SU-DHL-6 (cell line): ENCODE data around the gene SCN3B.

ENCODE experiments used
- H2AFZ ChIP-seq: fragments of 200-600 bp; sonication (generic); 2 replicates; pipeline ENCODE4 v1.6.1; 2014; ENCODE audit warnings: low read depth, mild to moderate bottlenecking, moderate library complexity, mixed read lengths, antibody characterized with exemption, low read length; ENCODE audit not compliant: severe bottlenecking
- H3F3A ChIP-seq: fragments of 200-600 bp; shearing (Covaris generic); 2 replicates; pipeline ENCODE4 v1.6.0; 2016; ENCODE audit warnings: antibody characterized with exemption, mild to moderate bottlenecking; ENCODE audit not compliant: insufficient read depth
- H3K27ac ChIP-seq: fragments of 200-600 bp; sonication (generic); 2 replicates; pipeline ENCODE4 v1.5.1; 2016; ENCODE audit warnings: low read depth, mild to moderate bottlenecking, low read length, moderate library complexity, mixed read lengths
- H3K27me3 ChIP-seq: fragments of 200-600 bp; sonication (generic), shearing (Covaris generic); 2 replicates; pipeline ENCODE4 v1.6.0; 2014; ENCODE audit warnings: mild to moderate bottlenecking, low read length
- H3K36me3 ChIP-seq: fragments of 200-600 bp; sonication (generic); 2 replicates; pipeline ENCODE4 v1.6.1; 2014; ENCODE audit warnings: mild to moderate bottlenecking, low read length, mixed read lengths
- H3K4me2 ChIP-seq: fragments of 300-600, 200-600 bp; shearing (Covaris generic), sonication (generic); 2 replicates; pipeline ENCODE4 v1.6.0; 2014; ENCODE audit warnings: low read length, low read depth, mild to moderate bottlenecking; ENCODE audit not compliant: poor library complexity, severe bottlenecking
- H3K4me3 ChIP-seq: fragments of 200-600 bp; sonication (generic); 2 replicates; pipeline ENCODE4 v1.5.1; 2014; ENCODE audit warnings: antibody characterized with exemption, low read length, mild to moderate bottlenecking, mixed read lengths; ENCODE audit not compliant: insufficient read depth, poor library complexity, severe bottlenecking
- H3K79me2 ChIP-seq: fragments of 200-600 bp; sonication (generic); 2 replicates; pipeline ENCODE4 v1.6.1; 2014; ENCODE audit warnings: mild to moderate bottlenecking, low read length, moderate library complexity; ENCODE audit not compliant: insufficient read depth
- H3K9ac ChIP-seq: fragments of 200-600 bp; sonication (generic); 2 replicates; pipeline ENCODE4 v1.7.0; 2014; ENCODE audit warnings: mild to moderate bottlenecking, low read length
- H3K9me2 ChIP-seq: fragments of 200-600 bp; sonication (generic); replicated peaks from 2 replicates; pipeline ENCODE4 v1.6.1; 2014; ENCODE audit warnings: low read length; ENCODE audit not compliant: insufficient read depth
- H3K9me3 ChIP-seq: fragments of 200-600 bp; sonication (generic); 2 replicates; pipeline ENCODE4 v1.6.1; 2014; ENCODE audit warnings: low read length, mixed read lengths; ENCODE audit not compliant: insufficient read depth
- H4K20me1 ChIP-seq: fragments of 200-600 bp; sonication (generic); 2 replicates; pipeline ENCODE4 v1.6.1; 2014; ENCODE audit warnings: low read depth, mild to moderate bottlenecking, antibody characterized with exemption, low read length, moderate library complexity, mixed read lengths
- EZH2phosphoT487 ChIP-seq: fragments of 200-600 bp; sonication (generic), shearing (Covaris generic); conservative IDR thresholded peaks from 2 replicates; pipeline ENCODE4 v1.6.1; 2018; ENCODE audit warnings: mild to moderate bottlenecking, antibody characterized with exemption, low read length, moderate library complexity, mixed read lengths
- TF ChIP-seq, protein P1 (sequence below): fragments of 200-600 bp; sonication (generic); IDR thresholded peaks from one replicate; pipeline ENCODE4 v1.5.1; 2017; ENCODE audit warnings: antibody characterized with exemption, mild to moderate bottlenecking, low read length, moderate library complexity; ENCODE audit not compliant: insufficient read depth, poor library complexity, severe bottlenecking

SCN3B gene

DNA sequence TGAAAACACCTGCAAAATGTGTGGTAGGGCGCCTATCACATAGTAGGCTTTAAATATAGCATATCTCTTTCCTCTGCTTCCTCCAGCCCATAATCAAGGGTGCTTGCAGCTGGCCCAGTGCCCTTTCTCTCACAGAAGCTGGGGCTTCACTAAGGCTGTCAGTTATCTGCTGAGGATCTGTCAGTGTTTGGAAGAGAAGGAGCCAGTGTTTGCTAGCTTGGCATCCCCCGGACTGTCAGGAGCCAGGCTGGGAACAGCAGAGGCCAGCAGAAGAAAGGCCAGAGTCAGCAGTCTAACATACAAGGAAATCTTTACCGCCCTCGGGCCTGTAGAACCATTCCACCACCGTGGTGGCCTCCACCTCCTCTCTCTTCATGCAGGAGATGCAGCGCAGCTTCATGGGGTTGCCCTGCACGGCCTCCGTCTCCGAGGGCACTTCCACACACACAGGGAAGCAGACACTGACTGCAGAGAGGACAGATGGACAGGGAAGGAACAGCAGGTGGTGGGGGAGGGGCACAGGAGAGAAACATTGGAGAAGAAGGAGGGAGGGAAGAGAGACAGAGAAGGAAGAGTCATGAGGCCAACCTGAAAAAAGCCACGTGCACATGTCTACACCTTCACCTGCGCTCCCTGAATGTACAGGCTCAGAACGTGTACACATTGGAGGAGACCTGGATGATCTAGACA, 9.0 kb downstream of the SCN3B start:
- Histone ChIP-seq H4K20me1 (no peaks in the 10 kb centered on the region), H3K36me3 (no peaks in the 10 kb centered on the region), H3K4me2 (no peak overlapping the region), H3F3A (no peaks in the 10 kb centered on the region), H3K9ac (no peak overlapping the region), H3K9me3 (no peaks in the 10 kb centered on the region), H3K4me3 (no peak overlapping the region), H3K79me2 (no peaks in the 10 kb centered on the region), H3K27me3 (no peaks in the 10 kb centered on the region), H2AFZ (no peak overlapping the region), H3K27ac (no peak overlapping the region), H3K9me2 (no peaks in the 10 kb centered on the region)
- TF ChIP-seq EZH2phosphoT487: no peak
- TF ChIP-seq, protein P1, sequence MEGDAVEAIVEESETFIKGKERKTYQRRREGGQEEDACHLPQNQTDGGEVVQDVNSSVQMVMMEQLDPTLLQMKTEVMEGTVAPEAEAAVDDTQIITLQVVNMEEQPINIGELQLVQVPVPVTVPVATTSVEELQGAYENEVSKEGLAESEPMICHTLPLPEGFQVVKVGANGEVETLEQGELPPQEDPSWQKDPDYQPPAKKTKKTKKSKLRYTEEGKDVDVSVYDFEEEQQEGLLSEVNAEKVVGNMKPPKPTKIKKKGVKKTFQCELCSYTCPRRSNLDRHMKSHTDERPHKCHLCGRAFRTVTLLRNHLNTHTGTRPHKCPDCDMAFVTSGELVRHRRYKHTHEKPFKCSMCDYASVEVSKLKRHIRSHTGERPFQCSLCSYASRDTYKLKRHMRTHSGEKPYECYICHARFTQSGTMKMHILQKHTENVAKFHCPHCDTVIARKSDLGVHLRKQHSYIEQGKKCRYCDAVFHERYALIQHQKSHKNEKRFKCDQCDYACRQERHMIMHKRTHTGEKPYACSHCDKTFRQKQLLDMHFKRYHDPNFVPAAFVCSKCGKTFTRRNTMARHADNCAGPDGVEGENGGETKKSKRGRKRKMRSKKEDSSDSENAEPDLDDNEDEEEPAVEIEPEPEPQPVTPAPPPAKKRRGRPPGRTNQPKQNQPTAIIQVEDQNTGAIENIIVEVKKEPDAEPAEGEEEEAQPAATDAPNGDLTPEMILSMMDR: no peak

DNA sequence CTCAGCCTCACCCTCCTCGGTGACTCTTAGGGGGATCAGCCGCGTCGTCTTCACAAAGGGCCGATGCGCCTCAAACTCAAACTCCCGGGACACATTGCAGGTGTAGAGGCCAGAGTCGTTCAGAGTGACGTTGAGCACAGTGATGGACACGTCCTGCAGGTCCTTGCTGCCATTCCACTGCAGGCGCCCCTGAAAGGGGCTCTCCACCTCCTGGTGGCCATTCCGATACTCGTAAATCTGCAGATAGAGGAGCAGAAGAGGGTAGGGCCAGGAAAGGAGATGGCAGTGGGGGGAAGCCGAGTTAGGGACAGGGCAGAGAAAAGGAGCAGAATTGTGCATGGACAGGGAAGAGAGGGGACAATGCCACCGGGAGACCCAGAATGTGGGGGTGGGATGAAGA, 12.0 kb downstream of the SCN3B start:
- no peaks in the 10 kb centered on the region for H3K27me3 ChIP-seq

DNA sequence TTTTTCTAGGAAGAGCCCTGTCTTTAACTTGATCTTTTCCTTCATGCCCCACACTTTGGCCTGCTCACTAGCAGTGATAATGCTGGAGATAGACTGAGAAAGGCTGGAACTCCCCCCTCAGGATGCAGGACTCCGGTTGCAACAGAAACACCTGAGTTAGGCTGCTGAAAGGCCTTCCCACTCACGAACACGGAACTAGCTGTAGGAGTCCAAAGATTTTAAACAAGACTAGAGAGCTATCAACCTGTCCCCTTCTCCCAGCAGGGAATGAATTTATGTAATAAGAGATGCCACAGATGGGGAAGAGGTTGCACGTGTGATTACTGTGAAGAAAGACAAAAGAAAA, 13.0 kb downstream of the SCN3B start:
- Histone ChIP-seq H3K9me3 (no peaks in the 10 kb centered on the region), H3K4me2 (no peak overlapping the region), H4K20me1 (no peaks in the 10 kb centered on the region), H3K36me3 (no peaks in the 10 kb centered on the region), H3K9me2 (no peaks in the 10 kb centered on the region), H3K4me3 (no peak overlapping the region), H3F3A (no peaks in the 10 kb centered on the region), H3K27ac (no peak overlapping the region), H3K79me2 (no peaks in the 10 kb centered on the region), H2AFZ (no peak overlapping the region), H3K9ac (no peak overlapping the region), H3K27me3 (no peaks in the 10 kb centered on the region)
- TF ChIP-seq EZH2phosphoT487: no peak

More for the DNA sequence above, 12.0 kb downstream of the SCN3B start:
- no peaks in the 10 kb centered on the region for H3K9me3 ChIP-seq
- H3K36me3 ChIP-seq: no peaks in the 10 kb centered on the region
- no peaks in the 10 kb centered on the region for H4K20me1 ChIP-seq
- H3K4me3 ChIP-seq: no peak overlapping the region
- no peaks in the 10 kb centered on the region for H3F3A ChIP-seq
- no peaks in the 10 kb centered on the region for H3K9me2 ChIP-seq
- no peak overlapping the region for H3K4me2 ChIP-seq
- no peak for TF ChIP-seq EZH2phosphoT487
- TF ChIP-seq, protein P1: no peak
- H3K79me2 ChIP-seq: no peaks in the 10 kb centered on the region
- H2AFZ ChIP-seq: no peak overlapping the region
- H3K27ac ChIP-seq: no peak overlapping the region
- H3K9ac ChIP-seq: no peak overlapping the region

DNA sequence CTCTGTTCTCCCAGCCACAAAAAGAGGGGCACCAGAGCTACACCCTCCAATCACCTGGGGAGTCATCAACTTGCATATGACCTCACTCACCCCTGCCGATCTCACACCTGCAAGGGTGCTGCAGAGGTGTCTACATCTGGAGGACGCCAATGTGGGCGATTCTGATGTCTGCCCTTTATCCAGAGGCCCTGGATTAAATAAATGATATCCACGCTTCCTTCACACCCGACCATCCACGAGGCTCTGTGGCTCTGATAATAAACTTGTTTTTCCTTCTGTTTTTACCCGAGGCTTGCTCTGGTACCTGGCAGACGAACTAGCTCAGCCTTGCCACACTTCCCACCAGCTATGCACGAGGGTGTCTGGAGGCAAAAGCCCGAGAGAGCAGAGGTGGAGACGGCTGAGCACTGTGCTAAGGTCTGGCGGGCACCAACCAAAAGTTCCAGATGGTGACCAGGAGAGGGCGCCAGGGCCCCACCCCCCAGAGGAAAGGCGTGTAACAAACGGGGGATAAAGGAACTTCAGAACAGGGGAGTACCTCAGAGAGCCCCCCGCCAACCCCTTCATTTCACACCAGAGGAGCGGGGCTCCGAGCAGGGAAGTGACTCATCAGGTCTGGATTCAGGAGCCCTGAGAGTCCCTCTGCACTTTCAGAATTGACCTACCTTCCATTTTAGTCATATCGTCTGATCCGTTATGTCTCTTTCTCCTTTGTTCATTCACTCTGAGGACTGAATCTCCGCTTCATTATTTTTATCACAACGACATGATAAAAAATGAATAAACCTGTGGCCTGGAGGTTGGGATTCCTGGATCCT, 13.5 kb downstream of the SCN3B start:
- H4K20me1 ChIP-seq: no peaks in the 10 kb centered on the region
- H3K36me3 ChIP-seq: no peaks in the 10 kb centered on the region
- H3K9me3 ChIP-seq: no peaks in the 10 kb centered on the region
- H3F3A ChIP-seq: no peaks in the 10 kb centered on the region
- H3K4me2 ChIP-seq: no peak overlapping the region
- no peak overlapping the region for H3K27ac ChIP-seq
- TF ChIP-seq EZH2phosphoT487: no peak
- TF ChIP-seq, protein P1: peak; percentile 46
- H3K9me2 ChIP-seq: no peaks in the 10 kb centered on the region
- H3K4me3 ChIP-seq: no peak overlapping the region
- no peak overlapping the region for H2AFZ ChIP-seq
- H3K79me2 ChIP-seq: no peaks in the 10 kb centered on the region
- H3K27me3 ChIP-seq: no peaks in the 10 kb centered on the region
- no peak overlapping the region for H3K9ac ChIP-seq
